ENCODE results near the gene CIAO1.

DNA sequence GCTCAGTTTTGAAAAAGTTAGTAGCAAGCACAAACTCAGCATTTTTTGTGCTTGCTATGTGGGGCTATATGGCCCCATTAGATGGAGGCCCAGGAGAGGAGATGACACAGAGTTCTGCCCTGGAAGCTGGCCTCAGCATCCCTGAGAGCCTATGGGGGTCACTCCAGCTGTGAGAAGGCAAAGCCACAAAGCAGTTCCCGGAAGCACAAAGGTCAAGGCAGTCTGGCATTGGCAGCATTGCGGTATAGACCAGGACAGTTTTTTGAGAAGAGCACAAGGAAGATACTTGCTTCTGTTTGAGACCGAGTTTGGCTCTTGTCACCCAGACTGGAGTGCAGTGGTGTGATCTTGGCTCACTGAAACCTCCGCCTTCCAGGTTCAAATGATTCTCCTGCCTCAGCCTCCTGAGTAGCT, 51.6 kb downstream of the CIAO1 start:
- TF ChIP-seq, protein P1, sequence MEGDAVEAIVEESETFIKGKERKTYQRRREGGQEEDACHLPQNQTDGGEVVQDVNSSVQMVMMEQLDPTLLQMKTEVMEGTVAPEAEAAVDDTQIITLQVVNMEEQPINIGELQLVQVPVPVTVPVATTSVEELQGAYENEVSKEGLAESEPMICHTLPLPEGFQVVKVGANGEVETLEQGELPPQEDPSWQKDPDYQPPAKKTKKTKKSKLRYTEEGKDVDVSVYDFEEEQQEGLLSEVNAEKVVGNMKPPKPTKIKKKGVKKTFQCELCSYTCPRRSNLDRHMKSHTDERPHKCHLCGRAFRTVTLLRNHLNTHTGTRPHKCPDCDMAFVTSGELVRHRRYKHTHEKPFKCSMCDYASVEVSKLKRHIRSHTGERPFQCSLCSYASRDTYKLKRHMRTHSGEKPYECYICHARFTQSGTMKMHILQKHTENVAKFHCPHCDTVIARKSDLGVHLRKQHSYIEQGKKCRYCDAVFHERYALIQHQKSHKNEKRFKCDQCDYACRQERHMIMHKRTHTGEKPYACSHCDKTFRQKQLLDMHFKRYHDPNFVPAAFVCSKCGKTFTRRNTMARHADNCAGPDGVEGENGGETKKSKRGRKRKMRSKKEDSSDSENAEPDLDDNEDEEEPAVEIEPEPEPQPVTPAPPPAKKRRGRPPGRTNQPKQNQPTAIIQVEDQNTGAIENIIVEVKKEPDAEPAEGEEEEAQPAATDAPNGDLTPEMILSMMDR (conservative IDR thresholded peaks at IDR 0.05; ENCODE audit: low read depth, low read length): no peak
- TF ChIP-seq EZH2 (IDR thresholded peaks at IDR 0.05; ENCODE audit: borderline replicate concordance, low read depth, low read length, poor library complexity, severe bottlenecking): no peak
